HL-60 (cell line): ENCODE results near the gene HSPA1A.

Source experiments
- DNase-seq, 2 experiments: peaks; one replicate each; pipeline ENCODE4 v3.0.0-alpha.2; 2010 to 2020; ENCODE audit warnings: low read depth in 1 of 2, low spot score in 1 of 2
- H3K27ac ChIP-seq: fragments of 250-450 bp; sonication (Bioruptor Pico); replicated peaks from 2 replicates; pipeline ENCODE4 v1.5.1; 2020; ENCODE audit warnings: mild to moderate bottlenecking, moderate library complexity
- H3K27me3 ChIP-seq: fragments of 250-450 bp; sonication (Bioruptor Pico); 2 replicates; pipeline ENCODE4 v1.5.1; 2021; ENCODE audit warnings: mild to moderate bottlenecking, moderate library complexity; ENCODE audit not compliant: insufficient read depth, poor library complexity, severe bottlenecking
- H3K4me3 ChIP-seq: replicated peaks from 2 replicates; pipeline ENCODE4 v1.5.1; 2011; ENCODE audit warnings: mild to moderate bottlenecking, control low read depth, low read length; ENCODE audit not compliant: insufficient read depth
- CTCF ChIP-seq: IDR thresholded peaks from one replicate; pipeline ENCODE4 v1.5.1; 2011; ENCODE audit warnings: low read length, control low read depth, inconsistent platforms; ENCODE audit not compliant: insufficient read depth
- GABPA ChIP-seq: IDR thresholded peaks from 2 replicates; pipeline ENCODE4 v1.6.1; 2012; ENCODE audit warnings: low read depth
- POLR2AphosphoS5 ChIP-seq: IDR thresholded peaks from 2 replicates; pipeline ENCODE4 v1.6.1; 2012; ENCODE audit warnings: low read depth
- SPI1 ChIP-seq: IDR thresholded peaks from 2 replicates; pipeline ENCODE4 v1.6.1; 2012; ENCODE audit warnings: low read depth, mild to moderate bottlenecking, borderline replicate concordance
- TF ChIP-seq, protein P1 (sequence below): IDR thresholded peaks from 2 replicates; pipeline ENCODE4 v1.6.1; 2012; ENCODE audit warnings: low read depth; ENCODE audit not compliant: insufficient replicate concordance

Gene HSPA1A

GRCh38 chr6:31771992-31772358, 43.4 kb upstream of the HSPA1A start:
- no peak overlapping the region for H3K4me3 ChIP-seq
- no peaks in the 10 kb centered on the region for H3K27me3 ChIP-seq
- TF ChIP-seq POLR2AphosphoS5, result no peak
- no peak for TF ChIP-seq CTCF
- TF ChIP-seq GABPA, result no peak
- TF ChIP-seq, protein P1, sequence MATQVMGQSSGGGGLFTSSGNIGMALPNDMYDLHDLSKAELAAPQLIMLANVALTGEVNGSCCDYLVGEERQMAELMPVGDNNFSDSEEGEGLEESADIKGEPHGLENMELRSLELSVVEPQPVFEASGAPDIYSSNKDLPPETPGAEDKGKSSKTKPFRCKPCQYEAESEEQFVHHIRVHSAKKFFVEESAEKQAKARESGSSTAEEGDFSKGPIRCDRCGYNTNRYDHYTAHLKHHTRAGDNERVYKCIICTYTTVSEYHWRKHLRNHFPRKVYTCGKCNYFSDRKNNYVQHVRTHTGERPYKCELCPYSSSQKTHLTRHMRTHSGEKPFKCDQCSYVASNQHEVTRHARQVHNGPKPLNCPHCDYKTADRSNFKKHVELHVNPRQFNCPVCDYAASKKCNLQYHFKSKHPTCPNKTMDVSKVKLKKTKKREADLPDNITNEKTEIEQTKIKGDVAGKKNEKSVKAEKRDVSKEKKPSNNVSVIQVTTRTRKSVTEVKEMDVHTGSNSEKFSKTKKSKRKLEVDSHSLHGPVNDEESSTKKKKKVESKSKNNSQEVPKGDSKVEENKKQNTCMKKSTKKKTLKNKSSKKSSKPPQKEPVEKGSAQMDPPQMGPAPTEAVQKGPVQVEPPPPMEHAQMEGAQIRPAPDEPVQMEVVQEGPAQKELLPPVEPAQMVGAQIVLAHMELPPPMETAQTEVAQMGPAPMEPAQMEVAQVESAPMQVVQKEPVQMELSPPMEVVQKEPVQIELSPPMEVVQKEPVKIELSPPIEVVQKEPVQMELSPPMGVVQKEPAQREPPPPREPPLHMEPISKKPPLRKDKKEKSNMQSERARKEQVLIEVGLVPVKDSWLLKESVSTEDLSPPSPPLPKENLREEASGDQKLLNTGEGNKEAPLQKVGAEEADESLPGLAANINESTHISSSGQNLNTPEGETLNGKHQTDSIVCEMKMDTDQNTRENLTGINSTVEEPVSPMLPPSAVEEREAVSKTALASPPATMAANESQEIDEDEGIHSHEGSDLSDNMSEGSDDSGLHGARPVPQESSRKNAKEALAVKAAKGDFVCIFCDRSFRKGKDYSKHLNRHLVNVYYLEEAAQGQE, result no peak
- TF ChIP-seq SPI1, result no peak
- DNase-seq, result no peak
- H3K27ac ChIP-seq, result no peak overlapping the region

DNA sequence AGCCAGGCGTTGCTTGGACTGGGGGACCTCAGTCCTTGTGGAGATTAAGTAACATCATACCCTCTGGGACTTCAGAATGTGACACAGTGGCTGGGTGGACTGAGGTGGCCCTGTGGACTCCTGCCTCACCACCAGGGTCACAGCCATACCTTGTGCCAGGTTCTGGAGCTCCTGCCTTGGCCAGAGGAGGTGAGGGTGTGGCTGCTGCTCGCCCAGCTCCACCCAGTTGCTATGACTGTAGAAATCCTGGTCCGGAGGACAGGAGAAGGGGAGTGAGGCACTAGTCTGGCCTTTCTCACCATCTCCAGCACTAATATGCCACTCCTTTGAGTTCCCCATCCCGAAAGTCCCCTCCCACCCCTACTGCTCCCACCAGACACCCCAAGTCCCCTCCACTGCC, 40.2 kb upstream of the HSPA1A start:
- Histone ChIP-seq H3K27me3 (no peaks in the 10 kb centered on the region), H3K27ac (no peak overlapping the region), H3K4me3 (no peak overlapping the region)
- no peak for DNase-seq
- no peak for TF ChIP-seq CTCF
- TF ChIP-seq GABPA, result no peak
- TF ChIP-seq POLR2AphosphoS5, result no peak
- TF ChIP-seq SPI1, result no peak
- TF ChIP-seq, protein P1, result no peak

DNA sequence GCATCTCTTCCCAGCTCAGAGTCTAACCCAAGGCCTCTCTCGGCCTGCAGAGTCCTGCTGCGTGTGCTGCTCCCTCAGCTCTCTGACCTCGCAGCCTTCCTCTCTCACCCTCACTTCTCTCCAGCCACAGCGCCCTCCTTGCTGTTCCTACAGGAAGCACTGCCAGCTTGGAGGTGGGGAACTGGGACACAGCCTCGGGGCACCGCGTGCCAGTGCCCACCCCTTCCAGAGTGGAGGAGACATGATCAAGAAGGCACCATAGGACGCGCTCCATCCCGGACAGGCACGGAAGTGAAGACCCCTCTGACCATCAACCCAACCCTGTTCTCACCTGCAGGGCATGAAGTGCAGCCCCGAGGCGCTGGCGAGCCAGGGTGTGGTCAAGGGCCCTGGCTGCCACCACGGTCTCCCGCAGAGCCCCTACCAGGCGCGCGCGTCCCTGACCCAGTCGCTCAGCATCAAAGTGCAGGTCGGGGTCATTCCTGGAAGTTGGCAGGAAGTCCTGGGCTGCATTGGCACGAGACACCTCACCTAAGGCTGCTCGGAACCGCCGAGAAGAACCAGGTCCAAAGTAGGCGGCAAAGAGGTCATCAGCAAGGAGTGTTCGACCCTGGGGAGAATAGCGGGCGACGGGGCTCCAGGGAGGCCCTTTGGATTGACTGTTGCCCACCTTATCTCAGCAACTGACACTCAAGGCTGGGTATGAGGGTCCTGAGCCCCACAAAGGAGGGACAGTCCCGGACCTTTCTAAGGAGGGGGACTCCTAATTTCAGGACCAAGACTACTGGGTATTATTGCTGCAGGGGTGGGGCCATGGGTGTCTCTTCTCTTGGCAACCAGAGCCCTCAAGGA, 39.5 kb upstream of the HSPA1A start:
- no peak for DNase-seq
- Histone ChIP-seq H3K27me3 (no peaks in the 10 kb centered on the region), H3K4me3 (no peak overlapping the region), H3K27ac (no peak overlapping the region)
- no peak for TF ChIP-seq POLR2AphosphoS5
- TF ChIP-seq, protein P1, result no peak
- no peak for TF ChIP-seq CTCF
- TF ChIP-seq GABPA, result no peak
- TF ChIP-seq SPI1, result no peak
